CD4-positive, alpha-beta T cell treated with Interleukin-17A for 1 hour (primary cell): ENCODE results near the gene BRD3.

Experiments used
- DNase-seq: peaks from one replicate; pipeline ENCODE4 v3.0.0-alpha.2; 2020

Gene BRD3

GRCh38 chr9:134053941-134054761 is 13.7 kb downstream of the BRD3 start:
- DNase-seq: no peak

GRCh38 chr9:134053401-134053871 is 14.4 kb downstream of the BRD3 start:
- no peak for DNase-seq

GRCh38 chr9:134052941-134053340 is 14.9 kb downstream of the BRD3 start:
- DNase-seq: no peak

DNA sequence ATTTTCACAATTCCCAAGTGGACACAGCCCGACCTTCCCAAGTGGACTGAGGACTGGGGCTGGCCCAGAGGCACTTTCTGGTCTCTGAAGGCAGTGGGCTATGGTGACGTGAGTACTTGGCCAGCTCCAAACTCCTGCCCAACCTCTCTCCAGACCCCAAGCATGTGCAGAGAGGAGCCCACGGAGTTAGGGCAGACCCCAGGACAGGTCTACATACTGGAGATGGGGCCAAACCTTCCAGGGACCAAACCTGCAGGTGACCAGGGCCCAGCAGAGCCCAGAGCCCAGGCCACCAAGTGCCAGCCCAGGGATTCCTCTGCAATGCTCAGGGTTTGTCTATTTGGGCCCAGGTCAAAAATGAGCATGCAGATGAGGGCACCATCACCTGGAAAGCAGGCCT is 15.3 kb downstream of the BRD3 start:
- DNase-seq: no peak

GRCh38 chr9:134051319-134051718 is 16.5 kb downstream of the BRD3 start:
- DNase-seq: no peak

GRCh38 chr9:134050726-134051125 is 17.1 kb downstream of the BRD3 start:
- no peak for DNase-seq

DNA sequence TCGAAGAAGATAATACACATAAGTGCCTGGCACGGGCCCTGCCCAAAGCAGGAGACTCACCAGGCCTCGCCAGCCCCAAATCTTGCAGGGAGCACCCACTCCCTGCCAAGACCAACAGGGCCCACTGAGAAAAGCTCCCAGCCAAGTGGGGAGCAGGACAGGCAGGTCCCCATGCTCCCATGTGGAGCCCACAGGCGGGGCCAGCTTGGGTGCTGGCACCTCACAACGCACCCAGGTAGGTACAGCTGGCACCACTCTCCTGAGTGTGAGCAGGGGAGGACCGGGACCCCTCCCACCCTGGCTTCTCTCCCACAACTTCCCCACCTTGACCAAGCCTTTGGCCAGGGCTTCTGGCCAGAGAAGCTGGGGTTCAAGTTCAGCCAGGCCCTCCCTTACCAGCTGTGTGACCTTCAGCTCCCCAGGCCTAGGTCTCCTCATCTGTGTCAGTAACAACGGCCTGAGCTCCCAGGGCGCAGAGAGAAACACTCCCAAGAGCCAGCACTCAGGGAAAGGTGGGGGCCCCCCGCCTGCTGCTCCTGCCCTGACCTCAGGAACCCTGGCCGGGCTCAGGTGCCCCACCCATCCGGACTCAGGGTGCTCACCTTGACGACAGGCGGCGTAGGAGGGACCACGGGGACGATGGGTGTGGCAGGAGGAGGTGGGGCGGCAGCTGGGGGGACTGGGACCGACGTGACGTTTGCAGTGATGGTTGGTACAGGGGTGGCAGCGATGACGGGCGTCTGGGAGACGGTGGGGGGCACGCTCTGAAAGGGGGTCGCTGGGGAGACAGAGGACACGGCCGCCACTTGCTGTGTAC is 17.8 kb downstream of the BRD3 start:
- no peak for DNase-seq

GRCh38 chr9:134049236-134049635 is 18.6 kb downstream of the BRD3 start:
- no peak for DNase-seq

- no peak for DNase-seq
Observed at GRCh38 chr9:134048582-134048968, 19.3 kb downstream of the BRD3 start.

DNA sequence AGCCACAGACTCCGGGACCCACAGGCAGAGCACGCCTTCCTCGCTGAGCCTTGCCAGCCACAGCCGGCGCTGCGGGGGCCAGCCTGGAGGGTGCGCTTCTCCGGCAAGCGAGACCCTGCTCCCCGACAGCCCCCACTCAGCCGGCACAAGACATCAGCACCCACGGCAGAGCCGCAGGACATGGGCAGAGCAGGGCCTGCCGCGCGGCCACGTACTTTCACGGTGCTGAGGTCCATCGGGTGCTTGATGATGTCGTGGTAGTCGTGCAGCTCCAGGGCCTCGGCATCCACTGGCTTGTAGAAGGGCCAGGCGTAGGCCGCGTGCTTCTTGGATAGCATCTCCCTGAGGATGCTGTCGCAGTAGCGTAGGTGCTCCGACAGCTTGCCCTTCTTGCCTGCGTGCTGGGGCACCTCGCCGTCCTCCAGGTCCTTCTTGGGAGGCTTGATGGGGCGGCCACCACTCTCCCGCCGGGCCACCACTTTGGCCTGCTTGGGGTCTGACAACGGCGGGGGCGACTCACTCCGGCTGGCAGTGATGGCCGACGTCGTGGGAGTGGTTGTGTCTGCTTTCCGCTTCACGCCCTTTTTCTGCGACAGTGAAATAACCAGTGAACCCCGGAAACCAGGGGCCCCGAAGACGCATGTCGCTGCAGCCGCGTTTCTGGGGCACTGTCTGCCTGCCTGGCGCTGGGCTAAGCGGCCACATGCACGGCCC is 19.8 kb downstream of the BRD3 start:
- DNase-seq: no peak

DNA sequence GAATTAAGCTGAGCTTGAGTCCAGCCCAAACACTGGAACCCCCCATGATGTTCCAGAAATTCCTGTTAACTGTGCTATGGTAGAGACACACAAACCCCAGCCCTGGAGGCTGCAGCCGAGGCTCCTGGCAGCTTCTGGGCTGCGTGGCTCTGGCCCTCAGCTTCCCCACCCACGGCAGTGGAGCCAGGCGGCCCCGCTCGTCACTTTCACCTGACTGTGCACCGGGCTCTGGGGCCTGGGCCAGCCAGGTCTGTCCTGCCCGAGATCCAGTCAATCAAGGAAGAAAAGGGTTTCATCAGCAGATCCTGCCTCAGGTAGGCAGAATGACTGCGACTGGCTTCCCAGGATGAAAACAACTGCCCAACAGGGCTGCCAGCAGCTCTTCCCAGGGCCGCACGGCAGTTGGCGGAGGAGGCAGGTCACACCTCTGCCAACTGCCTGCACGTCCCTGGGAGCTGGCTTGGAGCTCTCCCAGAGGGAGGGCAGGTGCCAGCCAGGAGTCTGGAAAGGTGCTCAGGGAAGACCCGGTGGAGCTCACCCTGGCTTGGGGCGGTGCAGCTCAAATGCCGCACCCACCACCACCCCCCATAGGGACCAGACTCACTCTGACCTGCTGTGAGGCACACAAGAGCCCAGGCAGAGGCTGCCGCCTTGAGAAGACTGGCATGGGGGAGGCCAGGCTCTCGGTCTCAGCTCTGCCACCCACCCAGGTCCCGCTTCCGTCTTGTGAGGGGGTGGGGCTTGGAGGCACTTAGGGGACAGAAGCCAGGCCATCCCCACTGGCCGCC is 20.7 kb downstream of the BRD3 start:
- DNase-seq: no peak

DNA sequence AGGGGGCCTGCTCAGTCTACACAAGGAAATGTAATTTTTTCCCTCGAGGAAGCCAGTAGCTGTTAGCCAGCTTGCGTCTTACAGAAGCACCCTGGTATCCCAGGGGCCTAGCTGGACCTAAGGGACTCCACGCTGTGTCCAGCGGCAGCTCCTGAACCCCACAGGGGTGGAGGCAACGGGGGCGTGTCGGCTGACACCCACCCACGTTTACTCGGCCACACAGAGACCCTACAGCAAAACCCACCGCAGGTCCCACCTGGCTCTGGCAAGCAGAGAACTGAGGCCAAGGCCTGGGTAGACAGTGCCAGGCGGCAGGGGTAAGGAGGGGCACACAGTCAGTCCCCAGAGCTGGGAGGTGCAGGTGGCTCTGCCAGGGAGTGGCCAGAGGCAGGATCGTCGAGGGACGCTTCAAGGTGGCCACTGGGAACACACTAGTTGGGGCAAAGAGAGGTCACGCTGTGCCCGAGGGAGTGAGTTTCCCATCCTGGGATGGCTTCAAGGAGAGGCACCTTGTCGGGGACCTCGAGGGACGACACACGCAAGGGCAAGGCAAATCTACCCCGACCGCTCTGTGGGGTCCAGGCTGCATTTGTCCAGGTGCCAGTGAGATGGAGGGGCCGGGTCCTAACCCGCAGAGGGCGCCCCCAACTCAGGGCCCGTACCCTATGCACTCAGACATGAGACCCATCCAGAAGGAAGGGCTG is 21.8 kb downstream of the BRD3 start:
- no peak for DNase-seq

DNA sequence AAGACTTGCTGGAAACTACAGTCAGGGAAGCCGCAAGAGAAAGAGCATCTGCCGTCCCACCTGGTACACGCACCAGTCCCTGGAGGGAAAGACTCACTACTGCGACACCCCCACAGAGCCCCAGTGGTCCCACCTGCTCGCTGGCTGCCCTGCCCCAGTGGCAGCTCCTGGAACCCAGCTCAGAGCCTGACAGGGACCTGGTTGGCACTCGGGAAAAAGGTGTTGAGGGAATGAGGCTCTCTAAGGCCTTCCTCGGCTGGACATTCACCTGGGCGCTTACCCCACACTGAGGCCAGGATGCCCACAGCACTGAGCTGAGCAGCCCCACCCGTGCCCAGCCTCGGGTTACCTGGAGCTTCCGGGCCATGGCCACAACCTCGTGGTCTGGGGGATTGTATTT is 22.9 kb downstream of the BRD3 start:
- no peak for DNase-seq

GRCh38 chr9:134043531-134043988 is 24.3 kb downstream of the BRD3 start:
- DNase-seq: no peak

DNA sequence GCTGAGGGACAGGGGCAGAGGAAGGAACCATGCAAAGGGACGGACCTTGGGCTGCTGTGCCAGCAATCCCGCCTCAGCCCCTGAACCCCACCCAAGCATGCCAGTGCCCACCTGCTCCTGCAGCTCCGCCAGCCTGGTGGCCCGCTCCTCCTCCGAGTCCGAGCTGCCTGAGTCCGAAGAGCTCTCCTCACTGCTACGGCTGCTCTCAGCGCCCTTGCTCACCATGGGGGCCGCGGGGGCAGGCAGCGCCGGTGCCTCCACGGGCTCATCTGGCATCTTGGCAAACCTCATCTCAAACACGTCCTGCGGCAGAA is 26.2 kb downstream of the BRD3 start:
- DNase-seq: no peak

DNA sequence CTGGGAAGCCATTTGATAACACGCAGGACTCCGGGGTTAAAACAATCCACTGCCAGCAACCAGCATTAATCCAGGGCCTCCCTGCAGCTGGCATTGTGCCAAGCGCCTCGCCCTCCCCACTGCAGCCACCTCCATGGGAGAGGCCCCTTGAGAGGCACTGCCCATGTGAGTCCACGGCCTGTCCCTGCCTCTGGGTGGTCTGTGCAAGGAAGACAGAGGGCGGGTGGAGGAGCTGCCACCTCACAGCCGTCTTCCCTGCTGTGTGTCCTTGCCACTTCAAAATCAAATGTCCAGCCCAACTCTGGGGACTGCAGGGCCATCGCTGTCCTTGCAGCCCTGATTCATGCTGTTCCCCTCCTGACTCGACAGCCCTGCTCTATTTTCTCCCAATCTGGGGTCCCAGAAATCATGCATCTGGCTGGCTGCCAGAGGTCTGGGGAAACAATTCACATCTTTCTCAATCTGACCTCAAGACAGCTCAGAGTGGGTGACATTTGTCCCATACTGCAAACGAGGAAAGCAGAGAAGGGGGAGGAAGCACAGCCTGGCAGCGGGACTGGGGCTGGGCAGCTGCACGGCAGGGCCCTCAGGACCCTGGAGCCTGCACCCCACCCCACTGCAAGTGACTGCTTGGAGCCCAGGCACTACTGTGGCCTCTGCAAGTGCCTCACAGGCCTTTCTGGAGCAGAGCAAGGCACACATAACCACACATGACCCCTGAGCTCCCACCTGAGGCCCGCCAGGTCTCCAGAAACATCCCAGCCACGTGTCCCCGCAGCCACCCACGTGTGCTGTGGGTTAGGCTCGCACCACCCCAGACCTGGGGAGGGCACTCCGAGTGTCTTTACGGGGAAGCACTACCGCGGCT is 26.8 kb downstream of the BRD3 start:
- DNase-seq: no peak

GRCh38 chr9:134040176-134040565 is 27.7 kb downstream of the BRD3 start:
- DNase-seq: no peak

GRCh38 chr9:134039386-134040175 is 28.2 kb downstream of the BRD3 start:
- DNase-seq: no peak

- DNase-seq: no peak
Observed at GRCh38 chr9:134037641-134038040, 30.2 kb downstream of the BRD3 start.

- DNase-seq: no peak
Observed at GRCh38 chr9:134036130-134036529, 31.7 kb downstream of the BRD3 start.
